Pericardium fibroblast (primary cell): ENCODE results near the gene GUCA1A. TPM values are rescaled to one million over a fixed set of nuclear protein-coding genes. Genes with fewer than 3 reads are reported as not detected.

ENCODE experiments used
- total RNA-seq: library from RNA; depleted of rRNA; stranded (reverse); fragments of >200 nt; gene quantifications from 2 replicates; pipeline ENCODE4 v1.2.3, GENCODE V29; 2015

Gene GUCA1A
- not detected in 2 replicates for total RNA-seq

DNA sequence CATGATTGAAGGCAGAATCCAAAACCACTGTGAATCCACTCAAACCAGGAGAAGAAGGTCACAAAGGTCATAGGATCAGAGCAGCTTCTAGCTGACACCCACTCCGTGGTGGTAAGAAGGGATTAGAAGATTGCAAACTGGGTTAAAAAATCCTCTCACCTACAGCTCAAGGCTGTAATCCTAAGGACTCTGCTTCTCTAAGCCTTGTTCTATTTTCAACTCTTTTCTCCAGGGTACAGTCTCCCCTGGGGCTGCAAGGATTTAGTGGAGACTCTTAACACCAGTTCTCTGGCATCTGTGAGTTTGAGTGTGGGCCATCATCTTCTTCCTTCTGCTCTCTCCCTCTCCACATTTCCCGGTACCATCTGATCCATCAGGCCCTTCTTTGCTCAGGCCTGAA is at the start of gene GUCA1A:
TSS of gene GUCA1A (plus strand) at position 264 of the 400 bp plus-strand sequence. CDS start 250 bp downstream, outside the sequence.

DNA sequence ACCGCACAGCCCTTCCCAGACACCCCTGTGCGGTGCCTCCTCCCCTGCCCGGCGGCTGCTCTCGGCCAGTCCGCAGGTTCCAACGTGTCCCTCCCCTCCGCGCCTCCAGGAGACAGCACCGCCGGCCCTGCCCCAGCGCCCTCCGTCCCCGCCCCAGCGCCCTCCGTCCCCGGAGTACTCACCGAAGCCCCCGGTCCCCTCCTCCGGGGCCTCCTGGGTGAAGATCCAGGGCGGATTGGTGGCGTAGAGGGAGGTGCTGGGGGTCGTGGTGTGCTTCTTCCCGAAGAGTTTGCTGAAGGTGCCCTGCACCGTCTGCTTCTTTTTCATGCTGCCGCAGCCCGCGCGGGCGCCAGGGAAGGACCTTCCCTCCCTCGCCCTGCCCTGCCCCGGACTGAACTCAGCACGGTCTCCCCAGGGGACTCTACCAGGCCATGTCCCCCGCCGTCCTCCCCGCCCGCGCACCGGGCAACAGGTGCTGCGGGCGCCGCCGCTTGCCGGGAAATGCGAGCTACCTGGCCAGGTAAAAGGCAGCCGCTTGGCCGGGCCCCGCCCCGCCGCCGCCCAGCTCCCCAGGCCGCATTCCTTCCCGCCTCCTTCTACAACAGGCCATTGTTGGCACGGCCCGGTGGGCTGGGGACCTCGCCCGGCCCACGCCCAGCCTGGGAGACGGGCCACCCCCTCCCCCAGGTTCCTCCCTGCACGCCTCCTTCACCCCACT is 30.9 kb upstream of the GUCA1A start, which contains the start of gene C6orf132:
TSS of gene C6orf132 (minus strand) at position 503 of the 718 bp plus-strand sequence. CDS start at position 327, 176 bp downstream.

DNA sequence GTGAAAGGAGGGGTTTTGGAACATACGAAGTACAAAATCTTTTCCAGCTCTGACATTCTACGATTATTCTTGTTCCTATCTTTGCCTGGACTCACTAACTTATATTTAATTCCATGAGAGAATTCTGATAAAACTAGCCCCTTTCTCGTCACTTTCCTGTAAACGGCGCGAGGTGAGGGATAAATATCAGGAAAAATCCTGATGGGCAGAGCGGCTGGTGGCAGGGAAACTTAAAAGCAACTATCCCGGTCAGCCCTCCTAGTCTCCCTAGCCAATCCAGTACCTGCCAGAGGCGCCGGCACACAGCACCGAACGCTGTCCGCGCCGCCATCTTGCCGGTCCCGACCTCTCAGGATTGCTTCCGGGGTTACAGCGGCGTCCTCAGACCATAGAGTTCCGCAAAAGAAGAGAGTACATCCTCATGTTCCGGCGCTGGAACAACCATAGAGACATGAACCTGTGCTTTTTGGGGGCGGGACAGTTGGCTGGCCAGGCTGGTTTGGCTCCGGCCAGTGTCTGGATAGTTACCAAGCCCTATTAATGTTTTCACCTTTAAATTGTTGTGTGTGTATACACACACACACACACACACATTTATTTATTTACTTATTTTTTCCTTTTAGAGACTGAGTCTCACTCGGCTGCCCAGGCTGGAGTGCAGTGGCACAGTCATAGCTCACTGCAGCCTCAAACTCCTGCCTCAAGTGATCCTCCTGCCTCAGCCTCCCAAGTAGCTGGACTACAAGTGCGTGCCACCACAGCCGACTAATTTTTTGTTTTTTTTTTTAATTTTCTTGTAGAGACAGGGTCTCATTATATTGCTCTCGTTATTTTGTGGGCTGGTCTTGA is 44.6 kb downstream of the GUCA1A start, which contains the start of gene MRPS10:
TSS of gene MRPS10 (minus strand) at position 343 of the 849 bp plus-strand sequence. CDS start at position 331, 12 bp downstream.

Other genes starting within 250 kb of the GUCA1A start
- 103 and 124 TPM in 2 replicates for gene CCND3, start 231.6 kb upstream of the GUCA1A start, total RNA-seq
- gene TAF8, start 122.8 kb upstream of the GUCA1A start, total RNA-seq: 8.4 and 12.3 TPM in 2 replicates
- 2.8 and 2.9 TPM in 2 replicates for gene C6orf132, start 30.7 kb upstream of the GUCA1A start, total RNA-seq
- gene GUCA1B, start 21.6 kb downstream of the GUCA1A start, total RNA-seq: not detected in 2 replicates
- gene MRPS10, start 44.5 kb downstream of the GUCA1A start, total RNA-seq: 17.3 and 23.6 TPM in 2 replicates